Right forelimb (tissue), 1 donor: ENCODE results near the gene TNFAIP3.

Experiments used
- DNase-seq: peaks from one replicate; pipeline ENCODE4 v3.0.0-alpha.2; 2018

The TNFAIP3 gene

DNA sequence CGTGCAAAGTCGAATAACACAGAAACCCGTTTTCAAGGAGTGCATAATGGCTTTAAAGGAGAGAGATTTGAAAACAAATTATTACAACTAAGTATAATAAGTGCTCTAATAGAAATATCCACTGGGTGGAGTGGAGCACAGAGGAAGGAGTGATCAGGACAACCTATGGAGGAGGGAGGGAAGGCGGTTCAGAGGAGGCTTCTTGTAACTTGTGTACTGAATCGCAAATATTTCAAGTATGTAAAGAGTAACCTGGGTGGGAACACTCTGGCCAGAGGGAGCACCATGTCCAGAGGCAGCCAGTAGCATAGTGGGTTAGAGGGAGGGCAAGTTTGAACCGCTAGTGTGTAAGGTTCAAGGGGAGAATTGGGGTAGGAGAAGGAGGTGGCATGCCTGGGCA lies 21.6 kb upstream of the TNFAIP3 start:
- DNase-seq: no peak

DNA sequence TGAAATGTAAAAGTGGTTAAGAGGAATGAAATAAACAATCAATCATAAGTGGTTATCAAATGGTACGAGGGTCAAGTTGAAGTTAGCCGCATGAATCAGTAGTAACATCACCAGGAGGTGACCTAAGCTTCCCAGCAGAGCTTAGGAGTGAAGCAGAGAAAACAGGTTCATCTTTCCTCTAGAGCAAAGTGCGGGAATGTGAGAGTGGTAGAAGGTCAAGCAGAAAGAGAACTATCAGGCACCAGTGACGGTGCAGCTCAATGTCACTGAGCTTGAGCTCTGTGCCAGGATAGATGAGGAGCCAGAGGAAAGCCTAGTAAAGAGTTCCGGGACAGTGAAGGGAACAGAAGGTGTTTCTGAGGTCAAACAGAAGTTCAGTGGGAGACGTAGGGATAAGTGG lies 20.8 kb upstream of the TNFAIP3 start:
- no peak for DNase-seq

DNA sequence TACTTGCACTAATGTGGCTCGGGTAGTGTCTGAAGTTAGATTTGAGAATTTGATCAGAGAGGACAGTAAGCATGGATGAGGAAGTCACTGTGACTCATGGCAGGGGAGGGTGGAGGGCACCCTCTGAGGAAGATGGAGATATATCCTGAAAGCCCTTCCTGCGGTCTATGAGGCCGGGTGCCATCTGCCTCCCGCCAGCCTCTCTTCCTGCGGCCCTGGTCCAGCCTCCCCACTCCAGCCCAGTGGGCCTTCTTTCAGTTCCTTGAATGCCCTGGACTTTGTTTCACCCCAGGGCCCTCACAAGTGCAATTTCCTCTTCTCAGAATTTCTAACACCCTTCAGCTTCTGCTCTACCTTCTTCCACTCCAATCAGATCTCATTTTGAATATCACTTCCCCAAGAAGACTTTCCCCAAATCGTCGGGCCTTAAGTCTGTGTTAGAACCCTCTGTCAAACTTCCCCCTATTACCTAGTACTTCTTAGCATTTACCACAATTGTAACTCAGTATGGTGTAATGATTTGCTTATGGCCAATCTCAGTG lies 20.2 kb upstream of the TNFAIP3 start:
- no peak for DNase-seq

DNA sequence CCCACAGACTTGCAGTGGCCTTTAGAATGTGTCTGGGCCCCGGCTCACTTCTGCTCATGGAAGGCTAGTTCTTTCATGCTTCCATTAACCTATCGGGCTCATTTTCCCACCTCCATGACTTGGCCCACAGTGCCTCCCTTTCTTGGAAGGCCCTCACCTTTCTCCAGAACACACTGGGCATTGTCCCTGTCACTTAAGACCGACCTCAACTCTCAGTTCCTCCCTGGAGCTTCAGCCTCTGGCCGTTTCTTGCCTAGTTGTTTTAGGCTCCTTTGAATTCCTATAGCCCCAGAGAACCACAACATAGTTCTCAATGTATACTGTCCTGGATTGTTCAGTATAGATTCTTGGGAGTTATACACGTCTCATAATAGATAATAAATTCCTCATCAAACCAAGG lies 19.3 kb upstream of the TNFAIP3 start:
- no peak for DNase-seq

DNA sequence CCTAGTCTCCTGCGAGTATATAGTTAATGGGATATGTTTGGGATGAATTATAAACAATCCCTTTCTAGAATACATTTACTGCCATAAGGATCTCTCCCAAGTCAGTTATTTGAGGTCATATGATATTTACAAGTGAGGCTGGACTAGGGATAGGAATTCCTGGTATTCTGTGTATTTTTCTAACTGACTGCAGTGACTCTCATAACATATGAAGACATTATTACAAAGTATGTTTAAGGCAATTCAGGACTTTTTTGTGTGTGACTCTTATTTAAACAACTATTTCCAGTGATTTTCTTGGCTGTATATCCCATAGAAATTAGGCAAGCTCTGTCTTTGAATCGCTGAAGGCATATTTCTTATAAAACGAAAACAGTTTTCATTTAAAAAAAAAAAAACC lies 18.4 kb upstream of the TNFAIP3 start:
- DNase-seq: no peak

DNA sequence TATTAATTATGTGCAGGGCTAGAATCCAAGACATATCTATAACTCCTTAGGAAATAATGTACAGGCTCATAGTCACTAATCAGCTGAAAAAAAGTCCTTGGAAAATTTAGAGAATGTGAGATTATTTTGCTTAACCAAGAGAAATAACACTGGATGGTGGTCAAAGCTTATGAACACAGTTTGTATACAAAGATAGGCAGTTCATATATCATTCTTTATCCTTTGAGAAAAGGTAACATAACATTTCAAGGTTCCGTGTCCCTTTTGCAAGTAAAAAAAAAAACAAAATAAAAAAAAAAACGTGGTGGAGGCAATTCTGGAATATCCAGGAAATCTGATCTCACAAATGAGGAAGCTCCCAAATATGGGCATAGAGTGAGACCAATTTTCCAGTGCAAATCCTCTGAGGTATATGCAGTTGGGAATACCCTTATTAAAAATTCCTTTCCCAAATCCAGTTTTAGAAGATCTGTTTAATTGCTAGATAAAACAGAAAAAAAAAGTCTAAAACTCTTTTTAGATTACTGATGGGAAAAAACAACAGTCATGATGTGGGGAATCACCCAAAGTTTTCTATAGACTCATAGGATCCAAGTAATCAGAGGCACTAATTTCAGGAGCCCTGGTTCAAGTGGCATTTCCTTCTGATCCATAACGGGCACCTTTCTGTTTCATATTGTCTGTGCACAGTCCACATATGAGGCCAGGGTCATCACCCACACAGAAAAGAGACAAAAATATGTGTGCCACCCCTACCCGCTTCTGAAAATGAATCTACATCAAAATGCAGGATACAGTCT lies 17.7 kb upstream of the TNFAIP3 start:
- DNase-seq: peak; percentile 29

DNA sequence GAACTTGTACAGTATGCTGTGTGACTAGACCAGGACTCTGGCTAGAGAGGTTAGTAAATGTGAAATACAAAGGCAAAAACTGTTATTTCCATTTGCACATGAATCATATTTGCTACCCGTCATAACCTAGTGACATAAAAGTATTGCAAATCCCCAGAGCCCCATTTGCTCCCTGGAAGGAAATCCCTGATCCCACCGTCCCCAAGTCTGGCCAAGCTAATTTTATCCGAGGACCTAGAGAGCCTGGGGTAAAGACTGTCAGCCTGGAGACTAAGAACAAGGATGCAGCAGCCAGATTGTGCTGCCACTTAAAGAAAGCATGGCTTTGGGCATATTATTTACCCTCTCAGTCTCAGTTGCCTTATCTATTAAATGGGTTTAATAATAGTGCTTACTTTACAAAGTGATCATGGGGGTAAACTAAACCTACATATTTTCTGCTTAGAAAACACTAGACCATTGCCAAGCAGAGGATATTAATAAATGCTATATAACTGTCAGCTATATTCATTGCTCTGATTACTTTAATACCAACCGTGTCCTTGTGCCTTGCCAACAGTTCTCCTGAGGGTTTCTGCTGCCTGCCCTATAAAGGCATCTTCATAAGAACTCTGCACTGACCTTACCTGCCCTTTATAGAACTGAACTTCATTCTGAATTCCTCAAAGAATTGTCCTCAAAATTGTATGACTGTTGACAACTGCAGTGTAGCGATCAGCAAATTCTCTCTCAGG lies 16.9 kb upstream of the TNFAIP3 start:
- no peak for DNase-seq

DNA sequence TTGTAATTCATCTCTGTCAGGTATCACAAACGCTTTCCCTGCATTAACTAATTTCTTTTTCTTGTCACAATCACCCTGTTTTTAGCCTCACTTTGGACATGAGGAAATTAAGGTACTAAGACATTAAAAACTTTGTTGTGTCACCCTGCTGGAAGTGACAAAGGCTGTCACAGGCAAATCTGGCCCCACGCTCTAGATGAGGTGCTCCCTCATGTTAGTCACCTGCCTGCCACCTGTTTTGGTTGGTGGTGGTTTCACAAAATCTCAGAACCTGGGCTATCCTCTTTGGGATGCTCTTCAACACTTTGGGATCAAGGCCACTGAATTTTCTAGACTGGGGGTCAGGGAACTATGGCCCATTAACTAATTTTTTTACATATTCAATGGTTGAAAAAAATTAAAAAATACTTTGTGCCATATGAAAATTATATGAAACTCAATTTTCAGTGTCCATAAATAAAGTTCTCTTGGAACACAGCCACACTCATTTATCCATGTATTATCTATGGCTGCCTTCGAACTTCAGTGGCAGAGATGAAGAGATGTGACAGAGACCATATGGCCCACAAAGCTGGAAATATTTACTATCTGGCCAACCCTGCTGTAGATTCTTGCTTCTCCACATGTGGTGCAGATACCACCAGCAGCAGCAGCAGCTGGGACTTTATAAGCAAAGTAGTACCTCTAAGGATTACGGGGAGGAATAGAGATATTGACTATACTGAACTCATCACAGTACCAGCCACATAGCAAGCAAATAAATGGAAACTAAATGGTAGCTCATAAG lies 16.1 kb upstream of the TNFAIP3 start:
- DNase-seq: peak; percentile 20

DNA sequence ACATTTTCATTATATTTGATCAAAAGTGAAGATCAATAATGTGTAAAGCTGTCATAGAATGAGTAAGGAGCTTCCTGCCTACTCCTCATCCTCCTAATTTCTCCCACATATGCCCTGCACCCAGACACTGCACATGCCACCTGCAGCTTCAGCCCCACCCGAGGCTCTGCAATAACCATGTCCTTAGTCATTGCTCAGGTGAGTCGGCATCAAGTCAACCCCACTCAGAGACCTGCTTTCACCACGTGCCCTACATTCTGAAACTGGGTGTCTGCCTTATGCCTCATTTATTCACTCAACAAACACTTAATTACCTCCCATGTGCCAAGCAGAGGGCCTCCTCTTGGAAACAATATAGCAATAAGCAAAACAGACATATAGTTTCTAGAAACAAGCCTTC lies 15.4 kb upstream of the TNFAIP3 start:
- no peak for DNase-seq

DNA sequence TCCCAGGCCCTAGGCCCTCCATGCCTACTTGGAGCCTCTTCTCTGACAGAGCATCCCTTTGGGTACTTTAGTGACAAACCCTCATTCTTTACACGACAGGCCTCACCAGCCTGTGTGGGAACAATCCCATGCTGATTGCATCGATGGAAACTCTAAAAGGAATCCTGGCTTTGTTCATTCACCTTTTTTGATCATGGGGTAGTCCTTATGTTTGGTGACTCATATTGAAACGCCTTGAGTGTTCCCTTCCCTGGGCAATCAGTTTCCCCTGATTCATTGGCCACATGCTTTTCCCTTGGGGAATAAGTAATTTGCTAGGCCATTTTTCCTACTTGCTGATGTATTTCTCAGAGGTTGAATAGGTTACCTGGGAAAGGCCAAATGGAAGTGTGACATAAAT lies 14.7 kb upstream of the TNFAIP3 start:
- DNase-seq: no peak

DNA sequence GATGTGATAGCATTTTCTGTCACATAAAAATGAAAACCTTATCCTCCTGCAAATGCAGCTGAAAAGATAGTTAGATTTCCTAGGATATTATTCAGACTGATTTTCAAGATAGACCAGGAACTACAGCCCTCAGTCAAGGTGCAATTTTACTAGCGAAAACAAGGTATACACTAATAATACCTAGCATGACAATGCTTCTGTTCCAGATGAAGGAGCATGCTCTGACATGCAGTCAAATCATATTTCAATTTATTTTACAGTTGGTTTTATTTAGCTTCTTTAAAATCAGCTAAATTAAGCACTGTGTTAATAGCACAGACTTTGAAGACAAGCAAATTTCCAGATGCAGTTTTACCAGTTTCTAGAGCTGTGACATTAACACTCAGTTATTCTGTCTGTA lies 14.2 kb upstream of the TNFAIP3 start:
- DNase-seq: no peak

DNA sequence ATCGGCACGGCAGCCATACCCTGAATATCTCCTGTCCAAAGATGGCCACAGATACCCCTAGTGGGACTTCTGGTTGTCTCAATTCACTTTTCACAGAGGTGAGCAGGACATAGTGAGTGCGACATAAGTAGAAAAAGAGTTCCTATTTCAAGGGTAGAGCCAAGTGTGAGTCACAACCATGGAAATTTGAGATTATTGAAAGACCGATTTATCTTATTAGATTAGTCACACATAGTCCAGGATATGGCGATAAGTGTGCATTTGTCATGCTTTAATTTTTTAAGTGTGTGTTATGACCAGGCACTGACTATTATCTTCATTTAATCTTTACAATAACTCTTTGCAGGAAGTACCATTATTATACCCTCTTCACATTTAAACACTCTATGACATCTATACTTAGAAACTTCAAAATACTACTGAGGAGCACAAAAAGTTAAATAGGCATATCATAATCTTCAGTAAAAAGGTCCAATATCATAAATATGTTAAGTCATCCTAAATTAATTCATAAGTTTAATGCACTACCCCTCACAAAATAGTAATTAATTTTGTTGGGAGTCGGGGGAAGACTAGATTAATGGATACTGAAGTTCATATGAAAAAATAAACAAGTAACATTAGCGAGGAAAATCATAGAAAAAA lies 13.4 kb upstream of the TNFAIP3 start:
- no peak for DNase-seq

DNA sequence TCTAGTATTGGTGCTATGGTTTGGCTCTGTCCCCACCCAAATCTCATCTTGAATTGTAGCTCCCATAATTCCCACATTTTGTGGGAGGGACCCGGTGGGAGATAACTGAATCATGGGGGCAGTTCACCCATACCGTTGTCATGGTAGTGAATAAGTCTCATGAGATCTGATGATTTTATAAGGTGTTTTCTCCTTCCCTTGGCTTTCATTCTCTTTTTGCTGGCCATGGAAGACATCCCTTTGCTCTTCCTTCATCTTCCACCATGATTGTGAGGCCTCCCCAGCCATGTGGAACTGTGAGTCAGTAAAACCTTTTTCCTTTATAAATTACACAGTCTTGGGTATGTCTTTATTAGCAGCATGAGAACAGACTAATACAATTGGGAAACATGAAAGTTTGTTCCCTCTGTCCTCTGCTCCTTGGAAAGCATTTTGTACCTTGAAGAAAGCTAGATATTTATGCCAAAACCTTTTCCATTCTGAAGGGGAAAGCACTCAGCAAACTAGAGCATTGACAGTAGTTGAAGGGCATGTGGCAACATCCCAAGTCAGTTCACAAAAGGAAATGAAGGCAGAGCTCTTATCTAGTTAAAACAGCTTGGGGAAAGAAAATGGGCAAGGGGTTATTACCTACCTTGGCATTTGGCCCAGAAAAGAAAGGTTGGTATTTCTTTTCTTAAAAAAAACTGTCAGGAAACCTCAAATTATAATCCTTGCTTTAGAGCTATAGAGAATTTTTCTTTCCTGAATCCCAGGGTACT lies 10.7 kb upstream of the TNFAIP3 start:
- no peak for DNase-seq

DNA sequence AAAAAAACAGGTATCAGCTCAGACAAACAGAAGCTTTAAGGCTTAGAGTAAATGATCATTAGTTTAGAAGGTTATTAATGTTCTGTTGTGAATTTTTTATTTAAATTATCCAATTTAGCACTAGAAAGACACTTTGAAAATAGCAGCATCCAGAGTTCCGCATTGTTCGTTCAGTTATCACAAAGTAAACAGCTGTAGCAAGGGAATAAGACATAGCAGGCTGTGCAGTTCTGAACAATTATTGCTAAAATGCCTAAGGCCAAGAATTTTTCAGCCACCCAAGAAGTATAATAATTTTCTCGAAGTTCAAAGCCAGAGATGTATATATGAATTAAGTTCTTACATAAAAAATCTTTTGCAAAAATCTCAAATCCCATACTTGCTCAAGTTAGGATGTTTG lies 8.0 kb upstream of the TNFAIP3 start:
- DNase-seq: no peak

DNA sequence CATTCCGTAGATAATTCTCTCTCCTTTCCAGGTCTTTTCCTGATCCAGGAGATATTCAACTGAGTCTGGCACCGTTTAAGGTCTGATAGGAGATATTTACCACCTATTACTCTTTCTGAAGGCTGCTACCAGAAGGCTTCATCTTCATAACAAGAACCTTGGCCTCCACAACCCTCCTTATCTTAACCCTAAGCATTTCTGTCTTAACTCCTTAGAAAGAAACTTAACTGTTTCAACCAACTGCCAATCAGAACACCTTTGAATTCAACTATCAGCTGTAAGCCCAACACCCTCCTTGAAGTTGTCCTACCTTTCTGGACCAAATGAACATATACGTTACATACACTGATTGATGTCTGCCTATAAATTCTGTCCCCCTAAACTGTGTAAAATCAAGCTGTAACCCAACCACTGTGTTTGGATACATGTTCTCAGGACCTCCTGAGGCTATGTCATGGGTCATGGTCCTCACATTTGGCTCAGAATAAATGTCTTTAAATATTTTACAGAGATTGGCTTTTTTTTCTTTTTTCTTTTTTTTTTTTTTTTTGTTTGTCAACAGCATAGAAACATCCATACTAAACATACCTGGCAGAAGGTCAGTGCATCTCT lies 6.6 kb upstream of the TNFAIP3 start:
- DNase-seq: no peak

DNA sequence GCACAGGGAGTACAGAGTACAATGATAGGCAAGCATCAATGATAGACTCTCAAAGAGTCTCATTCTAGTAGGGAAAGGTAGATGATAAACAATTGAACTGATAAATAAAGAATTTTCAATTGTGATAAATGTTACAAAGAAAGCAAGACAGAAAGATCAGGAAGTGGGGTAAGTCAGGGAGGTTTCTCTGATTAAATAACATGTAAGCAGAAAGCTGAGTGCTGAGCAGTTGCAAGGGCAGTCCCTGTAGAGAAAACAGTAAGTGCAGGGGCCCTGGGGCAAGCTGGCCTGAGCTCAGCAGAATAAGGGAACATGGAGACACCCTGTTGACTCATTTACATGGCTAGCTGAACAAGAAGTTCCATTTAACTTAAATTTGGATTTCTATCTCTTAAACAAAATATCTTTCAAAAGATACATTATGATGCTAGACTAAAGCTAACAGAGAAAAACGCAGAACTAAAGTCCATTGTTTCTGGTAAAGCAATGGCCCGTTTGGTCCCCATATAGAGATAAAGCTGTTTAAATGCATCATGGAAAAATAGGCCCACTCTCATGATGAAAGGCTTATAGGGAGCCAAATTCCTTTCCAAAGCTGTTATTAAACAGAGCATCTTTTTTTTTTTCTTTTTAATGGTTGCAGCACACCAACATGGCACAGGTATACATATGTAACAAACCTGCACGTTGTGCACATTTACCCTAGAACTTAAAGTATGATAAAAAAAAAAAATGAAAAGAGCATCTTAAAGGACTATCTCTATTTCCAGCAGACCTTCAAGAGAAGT lies 5.3 kb upstream of the TNFAIP3 start:
- no peak for DNase-seq

DNA sequence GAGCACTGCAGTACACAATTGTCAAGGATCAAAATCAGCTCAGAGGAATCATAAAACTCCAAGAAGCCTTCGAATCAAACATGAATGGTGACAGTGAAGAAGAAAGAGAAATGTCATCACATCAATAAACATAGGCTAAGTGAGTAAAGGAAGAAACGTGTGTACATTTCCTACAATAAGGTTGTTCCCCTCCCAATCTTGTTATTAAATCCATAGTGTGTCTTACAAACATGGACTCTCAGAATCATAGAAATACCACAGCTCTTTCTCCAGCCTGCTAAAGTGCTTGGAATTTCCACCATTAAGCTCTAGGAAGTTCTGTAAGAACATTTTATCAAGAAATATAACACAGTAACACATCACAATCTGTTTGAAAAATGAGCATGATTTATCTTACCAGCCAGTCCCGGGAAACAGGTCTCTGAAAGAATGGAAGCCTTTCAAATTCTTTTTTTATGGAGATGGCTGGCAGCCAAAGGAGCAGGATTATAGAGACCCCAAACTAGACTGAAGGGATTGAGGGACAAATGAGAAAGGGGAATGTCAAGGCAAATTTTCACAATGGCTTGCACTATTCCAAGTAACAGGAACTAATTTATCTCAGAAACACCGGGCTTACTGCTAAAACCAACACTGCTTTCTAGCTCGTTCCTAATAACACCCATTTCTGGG lies 4.5 kb upstream of the TNFAIP3 start:
- DNase-seq: peak; percentile 25

DNA sequence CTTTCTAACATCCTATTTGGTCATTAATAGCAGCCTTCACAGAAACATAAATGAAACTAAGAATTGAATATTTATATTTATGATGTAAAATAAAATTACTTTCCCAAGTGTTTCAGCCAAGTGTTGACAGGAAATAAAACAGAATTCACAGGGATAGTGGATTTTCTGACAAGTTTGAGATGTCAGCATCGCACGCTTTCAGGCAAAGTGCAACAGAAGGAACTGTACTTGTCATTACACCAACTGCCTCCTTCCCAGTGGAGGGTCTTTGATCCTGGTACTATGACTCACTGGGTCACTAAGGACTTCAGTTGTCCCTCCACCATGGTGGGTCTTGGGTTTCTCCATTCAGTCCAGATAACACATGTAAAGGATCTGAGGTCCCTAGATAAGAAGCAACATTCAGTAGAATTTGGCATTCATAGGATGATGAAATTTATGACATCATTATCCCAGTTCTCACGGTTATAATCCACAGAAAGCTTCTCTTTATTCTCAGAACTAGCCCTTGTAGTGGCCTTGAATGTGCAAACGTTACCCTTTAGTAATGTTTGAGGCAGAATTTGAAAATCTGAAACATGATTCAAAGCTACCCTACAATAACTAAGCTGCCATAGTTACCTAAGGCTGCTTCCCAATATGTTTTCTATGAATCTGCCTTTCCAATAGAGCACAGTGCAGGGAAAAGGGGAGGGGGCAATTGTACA lies 3.8 kb upstream of the TNFAIP3 start:
- peak; percentile 12 for DNase-seq

DNA sequence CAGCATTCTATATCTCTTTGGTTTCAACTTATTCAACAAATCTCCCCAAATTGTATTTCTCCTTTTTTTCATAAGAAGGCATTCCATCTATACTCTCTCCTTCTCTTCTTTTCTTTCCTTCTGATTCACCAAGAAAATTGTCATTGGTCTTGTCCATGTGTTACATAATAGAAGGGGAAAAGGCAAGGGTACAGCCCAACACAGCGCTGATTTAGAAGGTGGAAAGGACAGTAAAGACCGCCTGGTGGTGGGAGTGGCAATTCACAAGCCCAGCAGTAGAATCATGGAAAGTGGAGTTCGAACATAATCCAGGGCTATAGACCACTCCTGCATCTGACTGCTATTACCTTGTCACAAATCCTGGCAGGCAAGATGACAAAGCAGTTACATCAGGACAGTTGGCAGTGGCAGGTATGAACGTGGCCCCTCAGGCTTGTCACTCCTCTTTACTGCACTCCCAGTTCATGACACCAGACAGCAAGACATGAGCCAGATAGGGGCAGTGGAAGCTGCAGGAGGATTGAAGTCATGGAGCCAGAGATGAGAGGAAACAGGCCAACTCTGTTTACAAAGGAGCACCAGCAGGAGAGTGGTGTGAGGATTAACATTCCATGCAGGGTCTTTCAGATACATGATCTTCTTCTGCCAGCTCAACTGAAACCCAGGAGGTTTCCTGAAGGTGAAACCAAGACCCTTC lies 2.1 kb upstream of the TNFAIP3 start:
- DNase-seq: peak; percentile 13
